ENCODE data around the gene WHRN. TPM values are rescaled to one million over a fixed set of nuclear protein-coding genes. Genes with fewer than 3 reads are reported as not detected.

Gene WHRN
- total and polyA plus RNA-seq, 2 donors (not counting 1 experiment from before 2014, with no cell fraction given), result 19.4 to 95.7 TPM

- Histone ChIP-seq H3K27ac (ENCODE audit: low read length in 2 of 2) (peak overlapping the region; percentile 28 to 75), H4K20me1 (ENCODE audit: control insufficient read depth, insufficient read depth, low read length, poor library complexity, severe bottlenecking) (peaks cover 32% of the 10 kb centered on the region), H3K36me3 (replicated peaks in 1 of 2; ENCODE audit: control extremely low read depth in 1 of 2, control insufficient read depth in 1 of 2, extremely low read depth in 1 of 2, insufficient read depth in 2 of 2, low read length in 1 of 2) (peaks cover 6 to 89% of the 10 kb centered on the region in 2 experiments), H3K27me3 (replicated peaks in 1 of 4; ENCODE audit: control extremely low read depth in 1 of 4, control insufficient read depth in 3 of 4, insufficient read depth in 4 of 4, low read length in 3 of 4) (no peaks in the 10 kb centered on the region), H3K4me1 (ENCODE audit: control insufficient read depth in 2 of 2, insufficient read depth in 2 of 2, low read length in 2 of 2) (peaks cover 66 to 78% of the 10 kb centered on the region in 2 donors), H3K79me2 (ENCODE audit: control insufficient read depth, insufficient read depth, low read length) (peaks cover 82% of the 10 kb centered on the region), H2AFZ (ENCODE audit: insufficient read depth, low read depth, low read length, poor library complexity, severe bottlenecking) (no peak overlapping the region), H3K4me2 (replicated peaks; ENCODE audit: low read depth, low read length, poor library complexity, severe bottlenecking) (peak overlapping the region; percentile 55), H3K9ac (ENCODE audit: low read length) (peak overlapping the region; percentile 10), H3K9me3 (ENCODE audit: control extremely low read depth in 1 of 3, control insufficient read depth in 2 of 3, insufficient read depth in 1 of 3, low read length in 2 of 3) (no peaks in the 10 kb centered on the region), H3K4me3 (ENCODE audit: control extremely low read depth in 1 of 5, extremely low read depth in 1 of 5, insufficient read depth in 1 of 5, low read depth in 2 of 5, low read length in 4 of 5) (peak overlapping the region in 1 of 5 experiments; percentile 31)
- ChIA-PET CTCF (interaction anchor here (0.8 to 2.3 kb wide), 7 partner anchors 9 to 289 kb away, joined by 3 to 10 read pairs (median 5); partner anchors contain the start of gene AKNA), POLR2A (interaction anchor here (1.7 to 8.6 kb wide), 5 partner anchors 9 to 33 kb away, joined by 6 to 108 read pairs (median 11); partner anchors contain the start of gene AKNA)
- Mint-ChIP-seq H3K27ac (peak overlapping the region; percentile 94), H3K27me3 (no peaks in the 10 kb centered on the region), H3K4me1 (peaks cover 72% of the 10 kb centered on the region), H3K4me3 (peak overlapping the region; percentile 75), H3K9me3 (ENCODE audit: insufficient read depth) (peaks cover 3% of the 10 kb centered on the region)
- ATAC-seq (ENCODE audit: low read depth) (peak; percentile 38), DNase-seq (peak; percentile 64)
- TF ChIP-seq EZH2 (IDR thresholded peaks at IDR 0.05; ENCODE audit: borderline replicate concordance, insufficient read depth, low read depth, low read length, poor library complexity, severe bottlenecking) (no peak), CTCF (IDR thresholded peaks at IDR 0.05) (no peak)
- intact Hi-C loops (cut with micrococcal nuclease), result loop anchor here (1.0 to 5.0 kb wide), 4 partner anchors 9 to 33 kb away; no protein-coding TSS in a partner anchor
- WGBS (ENCODE audit: insufficient coverage), result 17% methylated on average over 1 of the region's 6 CpGs
Measured at GRCh38 chr9:114364134-114365041, 140.9 kb downstream of the WHRN start.
